Measurements from ENCODE around the gene CXCL11. TPM values are rescaled to one million over a fixed set of nuclear protein-coding genes. Genes with fewer than 3 reads are reported as not detected.

CXCL11 gene
- polyA plus RNA-seq, 1 donor from 2014 or later, result 0.33 TPM

GRCh38 chr4:76010576-76010975 is 25.3 kb downstream of the CXCL11 start:
- Histone ChIP-seq H4K20me1 (ENCODE audit: insufficient read depth) (no peaks in the 10 kb centered on the region), H3K9me3 (ENCODE audit: low read length) (no peaks in the 10 kb centered on the region), H3K27ac (ENCODE audit: low read length) (no peak overlapping the region), H3K4me2 (ENCODE audit: low read length) (no peak overlapping the region), H3K27me3 (ENCODE audit: insufficient read depth, low read depth, low read length) (no peaks in the 10 kb centered on the region), H3K4me3 (ENCODE audit: low read length) (no peak overlapping the region), H2AFZ (ENCODE audit: low read depth, low read length) (no peak overlapping the region), H3F3A (ENCODE audit: insufficient read depth, low read length, poor library complexity, severe bottlenecking) (no peaks in the 10 kb centered on the region), H3K79me2 (replicated peaks; ENCODE audit: insufficient read depth, low read length) (no peaks in the 10 kb centered on the region), H3K9ac (ENCODE audit: low read length) (no peak overlapping the region), H3K36me3 (ENCODE audit: insufficient read depth, low read length) (no peaks in the 10 kb centered on the region), H3K9me2 (ENCODE audit: insufficient read depth, low read length) (no peaks in the 10 kb centered on the region)
- TF ChIP-seq MXI1 (conservative IDR thresholded peaks at IDR 0.05; ENCODE audit: poor library complexity, severe bottlenecking) (no peak), POLR2AphosphoS5 (IDR thresholded peaks at IDR 0.05) (no peak), SMC3 (conservative IDR thresholded peaks at IDR 0.05; ENCODE audit: poor library complexity) (no peak), EZH2 (IDR thresholded peaks at IDR 0.05; ENCODE audit: borderline replicate concordance, insufficient read depth, low read length, poor library complexity, severe bottlenecking) (no peak), RAD21 (conservative IDR thresholded peaks at IDR 0.05) (no peak), TAF1 (IDR thresholded peaks at IDR 0.05; ENCODE audit: low read depth) (no peak), EP300 (conservative IDR thresholded peaks at IDR 0.05; ENCODE audit: poor library complexity, severe bottlenecking) (no peak)
- TF ChIP-seq, protein P1, sequence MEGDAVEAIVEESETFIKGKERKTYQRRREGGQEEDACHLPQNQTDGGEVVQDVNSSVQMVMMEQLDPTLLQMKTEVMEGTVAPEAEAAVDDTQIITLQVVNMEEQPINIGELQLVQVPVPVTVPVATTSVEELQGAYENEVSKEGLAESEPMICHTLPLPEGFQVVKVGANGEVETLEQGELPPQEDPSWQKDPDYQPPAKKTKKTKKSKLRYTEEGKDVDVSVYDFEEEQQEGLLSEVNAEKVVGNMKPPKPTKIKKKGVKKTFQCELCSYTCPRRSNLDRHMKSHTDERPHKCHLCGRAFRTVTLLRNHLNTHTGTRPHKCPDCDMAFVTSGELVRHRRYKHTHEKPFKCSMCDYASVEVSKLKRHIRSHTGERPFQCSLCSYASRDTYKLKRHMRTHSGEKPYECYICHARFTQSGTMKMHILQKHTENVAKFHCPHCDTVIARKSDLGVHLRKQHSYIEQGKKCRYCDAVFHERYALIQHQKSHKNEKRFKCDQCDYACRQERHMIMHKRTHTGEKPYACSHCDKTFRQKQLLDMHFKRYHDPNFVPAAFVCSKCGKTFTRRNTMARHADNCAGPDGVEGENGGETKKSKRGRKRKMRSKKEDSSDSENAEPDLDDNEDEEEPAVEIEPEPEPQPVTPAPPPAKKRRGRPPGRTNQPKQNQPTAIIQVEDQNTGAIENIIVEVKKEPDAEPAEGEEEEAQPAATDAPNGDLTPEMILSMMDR (IDR thresholded peaks at IDR 0.05; ENCODE audit: poor library complexity, severe bottlenecking), result no peak
- TF ChIP-seq, protein P2, sequence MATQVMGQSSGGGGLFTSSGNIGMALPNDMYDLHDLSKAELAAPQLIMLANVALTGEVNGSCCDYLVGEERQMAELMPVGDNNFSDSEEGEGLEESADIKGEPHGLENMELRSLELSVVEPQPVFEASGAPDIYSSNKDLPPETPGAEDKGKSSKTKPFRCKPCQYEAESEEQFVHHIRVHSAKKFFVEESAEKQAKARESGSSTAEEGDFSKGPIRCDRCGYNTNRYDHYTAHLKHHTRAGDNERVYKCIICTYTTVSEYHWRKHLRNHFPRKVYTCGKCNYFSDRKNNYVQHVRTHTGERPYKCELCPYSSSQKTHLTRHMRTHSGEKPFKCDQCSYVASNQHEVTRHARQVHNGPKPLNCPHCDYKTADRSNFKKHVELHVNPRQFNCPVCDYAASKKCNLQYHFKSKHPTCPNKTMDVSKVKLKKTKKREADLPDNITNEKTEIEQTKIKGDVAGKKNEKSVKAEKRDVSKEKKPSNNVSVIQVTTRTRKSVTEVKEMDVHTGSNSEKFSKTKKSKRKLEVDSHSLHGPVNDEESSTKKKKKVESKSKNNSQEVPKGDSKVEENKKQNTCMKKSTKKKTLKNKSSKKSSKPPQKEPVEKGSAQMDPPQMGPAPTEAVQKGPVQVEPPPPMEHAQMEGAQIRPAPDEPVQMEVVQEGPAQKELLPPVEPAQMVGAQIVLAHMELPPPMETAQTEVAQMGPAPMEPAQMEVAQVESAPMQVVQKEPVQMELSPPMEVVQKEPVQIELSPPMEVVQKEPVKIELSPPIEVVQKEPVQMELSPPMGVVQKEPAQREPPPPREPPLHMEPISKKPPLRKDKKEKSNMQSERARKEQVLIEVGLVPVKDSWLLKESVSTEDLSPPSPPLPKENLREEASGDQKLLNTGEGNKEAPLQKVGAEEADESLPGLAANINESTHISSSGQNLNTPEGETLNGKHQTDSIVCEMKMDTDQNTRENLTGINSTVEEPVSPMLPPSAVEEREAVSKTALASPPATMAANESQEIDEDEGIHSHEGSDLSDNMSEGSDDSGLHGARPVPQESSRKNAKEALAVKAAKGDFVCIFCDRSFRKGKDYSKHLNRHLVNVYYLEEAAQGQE (IDR thresholded peaks at IDR 0.05; ENCODE audit: borderline replicate concordance), result no peak

- Histone ChIP-seq H3K9ac (ENCODE audit: low read length) (no peak overlapping the region), H2AFZ (ENCODE audit: low read depth, low read length) (no peak overlapping the region), H4K20me1 (ENCODE audit: insufficient read depth) (no peaks in the 10 kb centered on the region), H3K9me2 (ENCODE audit: insufficient read depth, low read length) (no peaks in the 10 kb centered on the region), H3K79me2 (replicated peaks; ENCODE audit: insufficient read depth, low read length) (no peaks in the 10 kb centered on the region), H3K36me3 (ENCODE audit: insufficient read depth, low read length) (no peaks in the 10 kb centered on the region), H3K4me3 (ENCODE audit: low read length) (no peak overlapping the region), H3F3A (ENCODE audit: insufficient read depth, low read length, poor library complexity, severe bottlenecking) (no peaks in the 10 kb centered on the region), H3K27me3 (ENCODE audit: insufficient read depth, low read depth, low read length) (no peaks in the 10 kb centered on the region), H3K27ac (ENCODE audit: low read length) (no peak overlapping the region), H3K9me3 (ENCODE audit: low read length) (no peaks in the 10 kb centered on the region), H3K4me2 (ENCODE audit: low read length) (no peak overlapping the region)
- TF ChIP-seq RAD21 (conservative IDR thresholded peaks at IDR 0.05), result no peak
- no peak for TF ChIP-seq POLR2AphosphoS5 (IDR thresholded peaks at IDR 0.05)
- no peak for TF ChIP-seq EP300 (conservative IDR thresholded peaks at IDR 0.05; ENCODE audit: poor library complexity, severe bottlenecking)
- TF ChIP-seq, protein P2 (IDR thresholded peaks at IDR 0.05; ENCODE audit: borderline replicate concordance), result no peak
- TF ChIP-seq MXI1 (conservative IDR thresholded peaks at IDR 0.05; ENCODE audit: poor library complexity, severe bottlenecking), result no peak
- TF ChIP-seq, protein P1 (IDR thresholded peaks at IDR 0.05; ENCODE audit: poor library complexity, severe bottlenecking), result no peak
- no peak for TF ChIP-seq SMC3 (conservative IDR thresholded peaks at IDR 0.05; ENCODE audit: poor library complexity)
- no peak for TF ChIP-seq TAF1 (IDR thresholded peaks at IDR 0.05; ENCODE audit: low read depth)
- TF ChIP-seq EZH2 (IDR thresholded peaks at IDR 0.05; ENCODE audit: borderline replicate concordance, insufficient read depth, low read length, poor library complexity, severe bottlenecking), result no peak
Observed at GRCh38 chr4:76009311-76009710, 26.6 kb downstream of the CXCL11 start.
